ENCODE data around the gene VAMP2.

- no peak for TF ChIP-seq CTCF (conservative IDR thresholded peaks at IDR 0.05; ENCODE audit: low read length)
- TF ChIP-seq EZH2phosphoT487 (IDR thresholded peaks at IDR 0.05; ENCODE audit: borderline replicate concordance): no peak
These were observed 42.2 kb upstream of the VAMP2 start for GRCh38 chr17:8204761-8205555.

All from Loucy (cell line).